Ishikawa (cell line): ENCODE data around the gene PKD2L2.

Source experiments
- CEBPB ChIP-seq: IDR thresholded peaks from 2 replicates; pipeline ENCODE4 v1.6.1; 2012
- CREB1 ChIP-seq: IDR thresholded peaks from 2 replicates; pipeline ENCODE4 v1.6.1; 2012; ENCODE audit warnings: low read depth
- EGR1 ChIP-seq: IDR thresholded peaks from 2 replicates; pipeline ENCODE4 v1.6.1; 2012
- EP300 ChIP-seq: IDR thresholded peaks from 2 replicates; pipeline ENCODE4 v1.6.1; 2012; ENCODE audit warnings: borderline replicate concordance
- FOXM1 ChIP-seq: IDR thresholded peaks from 2 replicates; pipeline ENCODE4 v1.6.1; 2012; ENCODE audit warnings: low read depth, borderline replicate concordance
- MAX ChIP-seq: IDR thresholded peaks from 2 replicates; pipeline ENCODE4 v1.6.1; 2012
- NFIC ChIP-seq: IDR thresholded peaks from 2 replicates; pipeline ENCODE4 v1.6.1; 2012
- RAD21 ChIP-seq: IDR thresholded peaks from 2 replicates; pipeline ENCODE4 v1.6.1; 2012; ENCODE audit warnings: low read depth
- REST ChIP-seq: IDR thresholded peaks from 2 replicates; pipeline ENCODE4 v1.6.1; 2012; ENCODE audit warnings: low read depth, mild to moderate bottlenecking
- TAF1 ChIP-seq: IDR thresholded peaks from 2 replicates; pipeline ENCODE4 v1.6.1; 2012; ENCODE audit warnings: low read depth, mild to moderate bottlenecking
- TCF12 ChIP-seq: IDR thresholded peaks from 2 replicates; pipeline ENCODE4 v1.6.1; 2012; ENCODE audit warnings: low read depth
- TEAD4 ChIP-seq: IDR thresholded peaks from 2 replicates; pipeline ENCODE4 v1.6.1; 2012
- USF1 ChIP-seq: IDR thresholded peaks from 2 replicates; pipeline ENCODE4 v1.6.1; 2012
- YY1 ChIP-seq: IDR thresholded peaks from 2 replicates; pipeline ENCODE4 v1.6.1; 2012; ENCODE audit warnings: low read depth
- ZBTB7A ChIP-seq: IDR thresholded peaks from 2 replicates; pipeline ENCODE4 v1.6.1; 2012; ENCODE audit warnings: low read depth

PKD2L2 gene

GRCh38 chr5:137887831-137888230 lies 1.4 kb upstream of the PKD2L2 start:
- no peak for TF ChIP-seq TAF1
- no peak for TF ChIP-seq EP300
- no peak for TF ChIP-seq TCF12
- no peak for TF ChIP-seq FOXM1
- TF ChIP-seq NFIC: no peak
- no peak for TF ChIP-seq YY1
- TF ChIP-seq TEAD4: no peak
- TF ChIP-seq MAX: no peak
- no peak for TF ChIP-seq CEBPB
- no peak for TF ChIP-seq EGR1
- no peak for TF ChIP-seq ZBTB7A
- no peak for TF ChIP-seq USF1
- no peak for TF ChIP-seq REST
- no peak for TF ChIP-seq RAD21
- no peak for TF ChIP-seq CREB1

GRCh38 chr5:137888466-137888862 lies 793 bp upstream of the PKD2L2 start:
- TF ChIP-seq FOXM1: no peak
- no peak for TF ChIP-seq TEAD4
- TF ChIP-seq TAF1: no peak
- no peak for TF ChIP-seq YY1
- no peak for TF ChIP-seq RAD21
- TF ChIP-seq CEBPB: no peak
- no peak for TF ChIP-seq EGR1
- no peak for TF ChIP-seq CREB1
- no peak for TF ChIP-seq TCF12
- no peak for TF ChIP-seq EP300

- TF ChIP-seq TEAD4 (no peak), FOXM1 (no peak), MAX (no peak)
These were observed 1.6 kb downstream of the PKD2L2 start for GRCh38 chr5:137890845-137891244.

- TF ChIP-seq YY1 (no peak), USF1 (no peak), ZBTB7A (no peak), REST (no peak), TEAD4 (no peak), NFIC (no peak), EGR1 (no peak), TAF1 (no peak), CEBPB (no peak), TCF12 (no peak), MAX (no peak), EP300 (no peak), FOXM1 (no peak), RAD21 (no peak), CREB1 (no peak)
These were observed 2.6 kb downstream of the PKD2L2 start for GRCh38 chr5:137891849-137892248.

- TF ChIP-seq FOXM1 (no peak), TCF12 (no peak), EP300 (no peak), MAX (no peak), EGR1 (no peak), NFIC (no peak), CREB1 (no peak), TEAD4 (no peak), USF1 (no peak), REST (no peak), ZBTB7A (no peak)
These were observed 5.3 kb downstream of the PKD2L2 start for GRCh38 chr5:137894586-137894985.
